Activated CD4-positive, alpha-beta T cell treated with anti-CD3 and anti-CD28 coated beads, Interleukin-2, amount 10 ng/mL, durations not matched to agents 7 days and 5 days (primary cell): ENCODE measurements around the gene PSMG1. TPM values are rescaled to one million over a fixed set of nuclear protein-coding genes. Genes with fewer than 3 reads are reported as not detected.

Source experiments
- CTCF ChIA-PET: fragments of 350-600 bp; sonication (Branson Sonifier 250); formaldehyde crosslinking; loops from one replicate; lab custom pipeline; 2021; ENCODE audit warnings: antibody characterized with exemption; lab: Charles Lee
- POLR2A ChIA-PET: fragments of 350-600 bp; sonication (Branson Sonifier 250); formaldehyde crosslinking; loops from one replicate; lab custom pipeline; 2021; ENCODE audit warnings: antibody characterized with exemption; lab: Charles Lee
- DNase-seq: peaks from one replicate; pipeline ENCODE4 v3.0.0-alpha.2; 2020
- H3K27ac Mint-ChIP-seq: one replicate; pipeline ENCODE4 v1.8.0; 2021; ENCODE audit warnings: mild to moderate bottlenecking, moderate library complexity, mixed read lengths
- H3K27me3 Mint-ChIP-seq: one replicate; pipeline ENCODE4 v1.8.0; 2021; ENCODE audit warnings: mixed read lengths
- H3K36me3 Mint-ChIP-seq: one replicate; pipeline ENCODE4 v1.8.0; 2021; ENCODE audit warnings: low read depth, mixed read lengths
- H3K4me1 Mint-ChIP-seq: one replicate; pipeline ENCODE4 v1.8.0; 2021; ENCODE audit warnings: mixed read lengths
- H3K4me3 Mint-ChIP-seq: one replicate; pipeline ENCODE4 v1.8.0; 2021; ENCODE audit warnings: mild to moderate bottlenecking, moderate library complexity, mixed read lengths
- H3K9me3 Mint-ChIP-seq: one replicate; pipeline ENCODE4 v1.8.0; 2021; ENCODE audit warnings: mixed read lengths
- total RNA-seq, 2 experiments: library from RNA; stranded (reverse); gene quantifications; one replicate each; pipeline ENCODE4 v1.2.3, GENCODE V29; 2021

Gene PSMG1
- total RNA-seq, 2 experiments from 2014 or later, result 66.8 to 84.3 TPM

- no peaks in the 10 kb centered on the region for H3K27me3 Mint-ChIP-seq
- H3K4me3 Mint-ChIP-seq, result peak overlapping the region; percentile 98
- H3K36me3 Mint-ChIP-seq, result peaks cover 25% of the 10 kb centered on the region
- H3K27ac Mint-ChIP-seq, result peak overlapping the region; percentile 97
- no peaks in the 10 kb centered on the region for H3K9me3 Mint-ChIP-seq
- ChIA-PET POLR2A (interaction anchor here (0.6 to 0.7 kb wide), 2 partner anchors 8 to 165 kb away, joined by 3 read pairs; no protein-coding TSS in a partner anchor), CTCF (interaction anchor here (0.5 to 2.2 kb wide), 5 partner anchors 10 to 1925 kb away, joined by 3 to 5 read pairs (median 3); no protein-coding TSS in a partner anchor)
- peaks cover 52% of the 10 kb centered on the region for H3K4me1 Mint-ChIP-seq
- no peak for DNase-seq
These were observed 1.1 kb upstream of the PSMG1 start for GRCh38 chr21:39184050-39184980.

- Mint-ChIP-seq H3K9me3 (no peaks in the 10 kb centered on the region), H3K36me3 (peaks cover 31% of the 10 kb centered on the region), H3K4me1 (peaks cover 56% of the 10 kb centered on the region), H3K27me3 (no peaks in the 10 kb centered on the region), H3K27ac (peak overlapping the region; percentile 97), H3K4me3 (peak overlapping the region; percentile 98)
- ChIA-PET CTCF (interaction anchor here (0.5 to 2.2 kb wide), 3 partner anchors 205 to 259 kb away, joined by 3 to 5 read pairs (median 3); no protein-coding TSS in a partner anchor), POLR2A (interaction anchor here (0.9 kb wide), 1 partner anchor 205 kb away, joined by 3 read pairs; no protein-coding TSS in a partner anchor)
- DNase-seq, result no peak
These were observed 573 bp downstream of the PSMG1 start for GRCh38 chr21:39182484-39183271.

- ChIA-PET CTCF (no interaction called here), POLR2A (no interaction called here)
- no peaks in the 10 kb centered on the region for H3K9me3 Mint-ChIP-seq
- peaks cover 56% of the 10 kb centered on the region for H3K4me1 Mint-ChIP-seq
- H3K27me3 Mint-ChIP-seq, result no peaks in the 10 kb centered on the region
- peak overlapping the region; percentile 98 for H3K4me3 Mint-ChIP-seq
- peak overlapping the region; percentile 97 for H3K27ac Mint-ChIP-seq
- H3K36me3 Mint-ChIP-seq, result peaks cover 31% of the 10 kb centered on the region
- no peak for DNase-seq
These were observed 1.2 kb downstream of the PSMG1 start for GRCh38 chr21:39182016-39182415.

- Mint-ChIP-seq H3K36me3 (peaks cover 35% of the 10 kb centered on the region), H3K27ac (peak overlapping the region; percentile 97), H3K9me3 (no peaks in the 10 kb centered on the region), H3K4me1 (peaks cover 49% of the 10 kb centered on the region), H3K4me3 (peak overlapping the region; percentile 98), H3K27me3 (no peaks in the 10 kb centered on the region)
- DNase-seq, result no peak
- POLR2A ChIA-PET, result no interaction called here
- CTCF ChIA-PET, result no interaction called here
These were observed 1.9 kb downstream of the PSMG1 start for GRCh38 chr21:39181205-39181818.

GRCh38 chr21:39180429-39181019 is 2.7 kb downstream of the PSMG1 start:
- H3K27ac Mint-ChIP-seq, result peak overlapping the region; percentile 33
- ChIA-PET POLR2A (no interaction called here), CTCF (no interaction called here)
- peaks cover 41% of the 10 kb centered on the region for H3K36me3 Mint-ChIP-seq
- no peaks in the 10 kb centered on the region for H3K9me3 Mint-ChIP-seq
- H3K4me1 Mint-ChIP-seq, result peaks cover 54% of the 10 kb centered on the region
- H3K4me3 Mint-ChIP-seq, result peak overlapping the region; percentile 38
- no peaks in the 10 kb centered on the region for H3K27me3 Mint-ChIP-seq
- no peak for DNase-seq

- Mint-ChIP-seq H3K36me3 (peaks cover 52% of the 10 kb centered on the region), H3K4me1 (peaks cover 43% of the 10 kb centered on the region), H3K4me3 (no peak overlapping the region), H3K27ac (no peak overlapping the region), H3K9me3 (no peaks in the 10 kb centered on the region), H3K27me3 (no peaks in the 10 kb centered on the region)
- ChIA-PET CTCF (no interaction called here), POLR2A (no interaction called here)
- DNase-seq, result no peak
These were observed 4.8 kb downstream of the PSMG1 start for GRCh38 chr21:39178421-39178820.

- Mint-ChIP-seq H3K9me3 (no peaks in the 10 kb centered on the region), H3K36me3 (peaks cover 57% of the 10 kb centered on the region), H3K27me3 (no peaks in the 10 kb centered on the region), H3K27ac (peak overlapping the region; percentile 22), H3K4me3 (no peak overlapping the region), H3K4me1 (peaks cover 31% of the 10 kb centered on the region)
- ChIA-PET CTCF (no interaction called here), POLR2A (no interaction called here)
- no peak for DNase-seq
These were observed 7.0 kb downstream of the PSMG1 start for GRCh38 chr21:39176271-39176709.

- peaks cover 27% of the 10 kb centered on the region for H3K4me1 Mint-ChIP-seq
- no peak overlapping the region for H3K27ac Mint-ChIP-seq
- H3K4me3 Mint-ChIP-seq, result no peak overlapping the region
- peaks cover 60% of the 10 kb centered on the region for H3K36me3 Mint-ChIP-seq
- H3K9me3 Mint-ChIP-seq, result no peaks in the 10 kb centered on the region
- ChIA-PET CTCF (no interaction called here), POLR2A (no interaction called here)
- DNase-seq, result no peak
- H3K27me3 Mint-ChIP-seq, result no peaks in the 10 kb centered on the region
These were observed 7.6 kb downstream of the PSMG1 start for GRCh38 chr21:39175665-39176064.

- H3K4me3 Mint-ChIP-seq, result no peak overlapping the region
- no peak overlapping the region for H3K27ac Mint-ChIP-seq
These were observed 8.1 kb downstream of the PSMG1 start for GRCh38 chr21:39175154-39175553.

GRCh38 chr21:39173716-39174680 is 9.3 kb downstream of the PSMG1 start:
- H3K9me3 Mint-ChIP-seq, result no peaks in the 10 kb centered on the region
- no peak for DNase-seq
- no peak overlapping the region for H3K4me3 Mint-ChIP-seq
- H3K27ac Mint-ChIP-seq, result peak overlapping the region; percentile 50
- H3K27me3 Mint-ChIP-seq, result no peaks in the 10 kb centered on the region
- peaks cover 14% of the 10 kb centered on the region for H3K4me1 Mint-ChIP-seq
- CTCF ChIA-PET, result interaction anchor here (0.7 kb wide), 1 partner anchor 10 kb away, joined by 3 read pairs; no protein-coding TSS in a partner anchor
- peaks cover 55% of the 10 kb centered on the region for H3K36me3 Mint-ChIP-seq
- POLR2A ChIA-PET, result no interaction called here

More at GRCh38 chr21:39175154-39175553, 8.1 kb downstream of the PSMG1 start:
- H3K9me3 Mint-ChIP-seq, result no peaks in the 10 kb centered on the region
- H3K27me3 Mint-ChIP-seq, result no peaks in the 10 kb centered on the region
- peaks cover 57% of the 10 kb centered on the region for H3K36me3 Mint-ChIP-seq
- no peak for DNase-seq
- peaks cover 22% of the 10 kb centered on the region for H3K4me1 Mint-ChIP-seq
- ChIA-PET POLR2A (no interaction called here), CTCF (interaction anchor here (0.7 kb wide), 1 partner anchor 9 kb away, joined by 3 read pairs; no protein-coding TSS in a partner anchor)

GRCh38 chr21:39169906-39170305 is 13.3 kb downstream of the PSMG1 start:
- no peak overlapping the region for H3K4me3 Mint-ChIP-seq
- CTCF ChIA-PET, result no interaction called here
- peaks cover 1% of the 10 kb centered on the region for H3K4me1 Mint-ChIP-seq
- H3K27ac Mint-ChIP-seq, result no peak overlapping the region
- peaks cover 41% of the 10 kb centered on the region for H3K36me3 Mint-ChIP-seq
- peaks cover 8% of the 10 kb centered on the region for H3K9me3 Mint-ChIP-seq
- no peaks in the 10 kb centered on the region for H3K27me3 Mint-ChIP-seq
- no peak for DNase-seq
- POLR2A ChIA-PET, result no interaction called here
